Measurements from ENCODE around the gene ATXN7.

- TF ChIP-seq CTCF (IDR thresholded peaks at IDR 0.05; ENCODE audit: poor library complexity) (no peak), EZH2 (IDR thresholded peaks at IDR 0.05; ENCODE audit: borderline replicate concordance) (no peak)
These were observed 174.6 kb downstream of the ATXN7 start for GRCh38 chr3:64038253-64038767.

All from hepatocyte (in vitro differentiated cells).